Activated B cell treated with CpG ODN at 0.5 μM for 24 hours (primary cell): ENCODE results near the gene BCAS1. TPM values are rescaled to one million over a fixed set of nuclear protein-coding genes. Genes with fewer than 3 reads are reported as not detected.

Experiments
- ATAC-seq: fragments of 200-7000 bp; cut with Tn5 transposase; one replicate; pipeline ENCODE4 v1.10.0; 2021; ENCODE audit warnings: low read depth, mild to moderate bottlenecking, moderate library complexity
- CTCF ChIA-PET: fragments of 350-600 bp; sonication (Branson Sonifier 250); formaldehyde crosslinking; loops from one replicate; lab custom pipeline; 2021; ENCODE audit warnings: antibody characterized with exemption; lab: Charles Lee
- POLR2A ChIA-PET: fragments of 350-600 bp; sonication (Branson Sonifier 250); formaldehyde crosslinking; loops from one replicate; lab custom pipeline; 2021; ENCODE audit warnings: antibody characterized with exemption; lab: Charles Lee
- DNase-seq: peaks from one replicate; pipeline ENCODE4 v3.0.0; 2022
- H3K27ac Mint-ChIP-seq: one replicate; pipeline ENCODE4 v1.8.0; 2020; ENCODE audit warnings: mixed read lengths
- H3K27me3 Mint-ChIP-seq: one replicate; pipeline ENCODE4 v1.8.0; 2021; ENCODE audit warnings: mixed read lengths
- H3K36me3 Mint-ChIP-seq: one replicate; pipeline ENCODE4 v1.8.0; 2021; ENCODE audit warnings: low read depth, mixed read lengths
- H3K4me1 Mint-ChIP-seq: one replicate; pipeline ENCODE4 v1.8.0; 2021; ENCODE audit warnings: mixed read lengths
- H3K4me3 Mint-ChIP-seq: one replicate; pipeline ENCODE4 v1.8.0; 2020; ENCODE audit warnings: mild to moderate bottlenecking, mixed read lengths
- H3K9me3 Mint-ChIP-seq: one replicate; pipeline ENCODE4 v1.8.0; 2020; ENCODE audit warnings: mixed read lengths
- intact Hi-C: fragments of 100-400 bp; cut with micrococcal nuclease; formaldehyde crosslinking; loops from one replicate; pipeline ENCODE4 v1.15.1; 2024
- total RNA-seq: library from RNA; stranded (reverse); gene quantifications from 2 replicates; pipeline ENCODE4 v1.2.3, GENCODE V29; 2022
- TF ChIP-seq, protein P1 (sequence below): fragments of 200-600 bp; IDR thresholded peaks from one replicate; pipeline ENCODE4 v1.8.0; 2022; ENCODE audit warnings: antibody characterized with exemption, mild to moderate bottlenecking

The BCAS1 gene
- total RNA-seq, 1 donor from 2014 or later = 1.7 TPM

DNA sequence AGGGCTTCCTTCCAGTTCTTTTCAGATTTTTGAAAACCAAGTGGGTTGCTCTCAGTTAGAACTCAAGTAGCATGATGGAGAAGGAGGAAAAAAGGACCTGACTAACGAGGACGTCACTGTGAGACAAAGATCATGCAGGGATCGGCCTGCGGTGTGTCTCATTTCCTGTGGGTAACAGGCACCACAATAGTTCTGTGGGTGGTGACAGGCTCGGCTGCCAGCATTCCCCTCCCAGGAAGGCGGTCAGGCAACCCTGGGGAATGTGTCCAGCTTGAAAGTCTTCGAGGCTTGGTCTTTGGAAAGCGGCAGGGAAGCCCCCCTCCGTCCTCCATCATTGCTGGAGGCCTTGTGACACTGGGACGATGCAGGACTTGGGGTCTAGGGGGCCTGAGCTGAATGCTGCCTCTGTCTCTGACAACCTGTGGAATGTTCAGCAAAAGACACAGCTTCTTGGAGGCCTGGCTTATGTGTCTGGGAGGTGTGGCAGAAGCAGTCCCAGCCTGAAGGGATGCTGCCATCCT, 121.0 kb downstream of the BCAS1 start:
- DNase-seq (peak; percentile 47), ATAC-seq (peak; percentile 90)
- H3K27ac Mint-ChIP-seq = peak overlapping the region; percentile 87
- H3K27me3 Mint-ChIP-seq = no peaks in the 10 kb centered on the region
- intact Hi-C loops = loop anchor here (10.0 kb wide), 2 partner anchors 65 to 735 kb away; no protein-coding TSS in a partner anchor
- ChIA-PET CTCF (interaction anchor here (0.6 to 1.8 kb wide), 2 partner anchors 10 to 23 kb away, joined by 3 to 9 read pairs; no protein-coding TSS in a partner anchor), POLR2A (interaction anchor here (0.6 kb wide), 1 partner anchor 425 kb away, joined by 3 read pairs; no protein-coding TSS in a partner anchor)
- peaks cover 25% of the 10 kb centered on the region for H3K4me1 Mint-ChIP-seq
- peaks cover 8% of the 10 kb centered on the region for H3K9me3 Mint-ChIP-seq
- no peaks in the 10 kb centered on the region for H3K36me3 Mint-ChIP-seq
- peak overlapping the region; percentile 71 for H3K4me3 Mint-ChIP-seq
- TF ChIP-seq, protein P1, sequence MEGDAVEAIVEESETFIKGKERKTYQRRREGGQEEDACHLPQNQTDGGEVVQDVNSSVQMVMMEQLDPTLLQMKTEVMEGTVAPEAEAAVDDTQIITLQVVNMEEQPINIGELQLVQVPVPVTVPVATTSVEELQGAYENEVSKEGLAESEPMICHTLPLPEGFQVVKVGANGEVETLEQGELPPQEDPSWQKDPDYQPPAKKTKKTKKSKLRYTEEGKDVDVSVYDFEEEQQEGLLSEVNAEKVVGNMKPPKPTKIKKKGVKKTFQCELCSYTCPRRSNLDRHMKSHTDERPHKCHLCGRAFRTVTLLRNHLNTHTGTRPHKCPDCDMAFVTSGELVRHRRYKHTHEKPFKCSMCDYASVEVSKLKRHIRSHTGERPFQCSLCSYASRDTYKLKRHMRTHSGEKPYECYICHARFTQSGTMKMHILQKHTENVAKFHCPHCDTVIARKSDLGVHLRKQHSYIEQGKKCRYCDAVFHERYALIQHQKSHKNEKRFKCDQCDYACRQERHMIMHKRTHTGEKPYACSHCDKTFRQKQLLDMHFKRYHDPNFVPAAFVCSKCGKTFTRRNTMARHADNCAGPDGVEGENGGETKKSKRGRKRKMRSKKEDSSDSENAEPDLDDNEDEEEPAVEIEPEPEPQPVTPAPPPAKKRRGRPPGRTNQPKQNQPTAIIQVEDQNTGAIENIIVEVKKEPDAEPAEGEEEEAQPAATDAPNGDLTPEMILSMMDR = no peak

DNA sequence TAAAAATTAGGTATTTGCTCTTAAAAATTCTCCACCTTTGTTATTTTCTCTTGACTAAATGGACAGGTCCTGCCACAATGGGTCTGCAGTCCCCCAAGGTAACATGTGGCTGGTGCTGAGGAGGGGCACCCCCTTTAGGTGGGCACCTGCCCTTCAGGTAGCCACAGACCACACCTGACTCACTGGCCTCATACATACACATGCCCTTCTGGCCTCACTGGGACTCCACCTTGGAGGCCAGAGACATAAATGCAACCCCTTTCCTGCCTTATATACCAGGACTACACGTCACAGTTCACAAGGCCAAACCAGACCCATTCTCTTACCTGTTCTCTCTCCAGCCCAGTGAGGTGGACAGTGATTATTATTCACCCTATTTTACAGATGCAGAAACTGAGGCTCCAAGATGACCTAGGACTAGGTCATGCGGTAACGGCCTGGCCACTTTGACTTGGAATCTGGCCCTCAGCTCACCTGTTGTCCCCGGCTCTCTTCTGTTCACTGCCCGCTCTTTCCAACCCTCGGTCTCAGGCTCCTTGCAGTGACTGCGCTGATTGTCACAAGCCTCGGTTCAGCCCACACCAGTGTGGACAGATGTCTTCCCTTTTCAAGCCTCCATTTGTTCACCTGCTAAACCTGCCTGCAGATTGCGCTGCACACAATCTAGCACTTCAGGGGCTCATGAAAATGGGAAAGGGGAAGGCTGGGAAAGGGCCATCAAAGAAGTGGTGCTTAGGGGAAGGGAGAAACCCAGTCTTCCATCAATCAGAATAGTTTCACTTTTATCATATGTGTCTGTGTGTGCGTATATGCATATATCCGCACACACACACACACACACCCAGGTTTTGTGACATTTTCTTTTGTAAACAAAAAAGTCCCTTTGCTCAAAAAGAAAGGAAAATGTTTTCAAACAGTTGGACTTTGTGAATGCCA, 121.7 kb downstream of the BCAS1 start:
- no peaks in the 10 kb centered on the region for H3K27me3 Mint-ChIP-seq
- TF ChIP-seq, protein P1 = no peak
- intact Hi-C loops = loop anchor here (10.0 kb wide), 2 partner anchors 66 to 734 kb away; no protein-coding TSS in a partner anchor
- peaks cover 8% of the 10 kb centered on the region for H3K9me3 Mint-ChIP-seq
- ATAC-seq (peak; percentile 38), DNase-seq (no peak)
- ChIA-PET CTCF (interaction anchor here (1.8 kb wide), 1 partner anchor 9 kb away, joined by 9 read pairs; no protein-coding TSS in a partner anchor), POLR2A (no interaction called here)
- H3K27ac Mint-ChIP-seq = peak overlapping the region; percentile 87
- H3K36me3 Mint-ChIP-seq = no peaks in the 10 kb centered on the region
- peak overlapping the region; percentile 71 for H3K4me3 Mint-ChIP-seq
- H3K4me1 Mint-ChIP-seq = peaks cover 30% of the 10 kb centered on the region

DNA sequence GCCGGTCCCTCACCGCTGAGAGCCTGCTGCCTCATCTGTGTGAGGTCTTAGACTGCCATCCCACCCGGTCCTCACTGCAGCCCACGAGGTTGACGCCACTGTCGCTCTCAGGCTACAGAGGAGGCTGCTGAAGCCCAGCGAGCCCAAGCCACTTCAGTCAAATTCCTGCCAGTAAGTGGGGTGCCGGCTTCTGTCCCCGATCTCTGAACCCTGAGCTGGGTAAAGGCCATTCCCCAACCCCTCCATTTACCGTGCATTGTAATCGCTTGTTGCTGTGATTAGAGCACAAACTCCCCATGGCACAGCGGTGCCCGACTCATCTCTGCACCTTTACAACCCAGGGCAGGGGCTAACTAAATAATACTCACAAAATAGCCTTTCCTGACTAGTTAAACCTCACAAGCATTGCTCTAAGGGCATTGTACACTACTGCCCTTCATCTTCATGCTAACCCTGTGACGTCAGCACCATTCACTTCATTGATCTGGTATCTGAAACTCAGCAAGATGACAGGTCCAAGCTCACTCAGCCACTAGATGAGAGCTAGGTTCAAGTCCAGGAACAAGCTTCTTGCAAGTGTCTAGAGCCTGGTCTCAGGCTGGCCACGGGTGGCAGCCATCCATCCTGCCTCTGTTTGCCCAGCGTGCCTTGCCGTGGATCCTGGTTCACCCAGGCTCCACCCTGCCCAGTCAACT, 122.7 kb downstream of the BCAS1 start:
- CTCF ChIA-PET = no interaction called here
- DNase-seq (no peak), ATAC-seq (no peak)
- POLR2A ChIA-PET = no interaction called here
- Mint-ChIP-seq H3K4me3 (no peak overlapping the region), H3K27me3 (no peaks in the 10 kb centered on the region), H3K9me3 (peaks cover 3% of the 10 kb centered on the region), H3K4me1 (peaks cover 38% of the 10 kb centered on the region), H3K36me3 (no peaks in the 10 kb centered on the region), H3K27ac (no peak overlapping the region)
- TF ChIP-seq, protein P1 = no peak
- intact Hi-C loops = loop anchor here (10.0 kb wide), 2 partner anchors 67 to 733 kb away; no protein-coding TSS in a partner anchor

DNA sequence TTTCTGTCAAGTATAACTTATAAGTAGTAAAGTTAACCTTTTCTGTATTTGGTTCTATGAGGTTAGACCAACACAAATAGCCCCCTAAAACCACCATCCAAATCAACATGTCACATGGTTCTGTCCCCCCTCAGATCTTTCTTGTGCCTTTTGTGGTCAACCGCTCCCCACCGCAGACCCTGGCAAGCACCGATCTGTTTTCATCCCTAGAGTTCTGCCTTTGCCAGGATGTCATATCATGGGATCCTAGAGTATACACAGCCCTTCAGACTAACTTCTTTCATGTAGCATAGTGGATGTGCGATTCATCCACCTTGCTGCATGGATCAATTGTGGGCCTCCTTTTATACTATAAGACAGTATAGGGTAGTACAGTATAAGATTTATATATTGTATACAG, 124.3 kb downstream of the BCAS1 start:
- intact Hi-C loops = loop anchor here (10.0 kb wide), 2 partner anchors 69 to 731 kb away; no protein-coding TSS in a partner anchor
- Mint-ChIP-seq H3K36me3 (no peaks in the 10 kb centered on the region), H3K27me3 (no peaks in the 10 kb centered on the region), H3K27ac (no peak overlapping the region), H3K4me1 (peaks cover 53% of the 10 kb centered on the region), H3K9me3 (no peaks in the 10 kb centered on the region), H3K4me3 (no peak overlapping the region)
- CTCF ChIA-PET = interaction anchor here (0.8 kb wide), 1 partner anchor 15 kb away, joined by 3 read pairs; no protein-coding TSS in a partner anchor
- POLR2A ChIA-PET = interaction anchor here (0.7 kb wide), 1 partner anchor 72 kb away, joined by 3 read pairs; no protein-coding TSS in a partner anchor
- no peak for DNase-seq
- TF ChIP-seq, protein P1 = no peak
- ATAC-seq = no peak
